GM19193 (cell line): ENCODE measurements around the gene EML1.

Experiments
- POLR2A ChIP-seq: IDR thresholded peaks from 4 replicates; pipeline ENCODE4 v1.6.1; 2011; ENCODE audit not compliant: insufficient read depth, insufficient read length; ENCODE audit errors: extremely low read depth

Gene EML1

GRCh38 chr14:99945732-99946651 lies 152.8 kb downstream of the EML1 start:
- no peak for TF ChIP-seq POLR2A

GRCh38 chr14:99946652-99947489 lies 153.7 kb downstream of the EML1 start:
- no peak for TF ChIP-seq POLR2A

GRCh38 chr14:99947695-99948094 lies 154.5 kb downstream of the EML1 start:
- TF ChIP-seq POLR2A, result no peak

DNA sequence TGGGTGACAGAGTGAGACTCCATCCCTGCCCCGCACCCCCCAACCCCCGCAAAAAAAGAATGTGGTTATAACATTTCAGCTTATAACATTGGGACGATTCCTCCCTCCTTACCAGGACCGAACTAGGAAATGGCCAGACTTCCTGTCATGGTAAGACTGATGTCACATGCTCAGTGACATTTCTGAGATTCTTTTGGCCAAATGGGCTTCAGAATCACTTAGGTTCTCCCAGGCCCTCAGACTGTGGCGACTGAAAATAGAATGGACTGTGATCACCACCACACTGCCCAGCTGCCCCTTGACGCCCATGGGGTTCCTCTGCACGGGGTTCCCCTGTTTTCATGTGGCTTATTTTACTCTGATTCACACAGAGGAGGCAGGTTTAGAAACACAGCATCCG lies 157.0 kb downstream of the EML1 start:
- TF ChIP-seq POLR2A, result no peak

GRCh38 chr14:99951085-99951484 lies 157.9 kb downstream of the EML1 start:
- TF ChIP-seq POLR2A, result no peak

- TF ChIP-seq POLR2A, result no peak
Observed at GRCh38 chr14:99952039-99952438, 158.8 kb downstream of the EML1 start.

GRCh38 chr14:99952453-99952852 lies 159.2 kb downstream of the EML1 start:
- no peak for TF ChIP-seq POLR2A

GRCh38 chr14:99955826-99956455 lies 162.7 kb downstream of the EML1 start:
- no peak for TF ChIP-seq POLR2A

DNA sequence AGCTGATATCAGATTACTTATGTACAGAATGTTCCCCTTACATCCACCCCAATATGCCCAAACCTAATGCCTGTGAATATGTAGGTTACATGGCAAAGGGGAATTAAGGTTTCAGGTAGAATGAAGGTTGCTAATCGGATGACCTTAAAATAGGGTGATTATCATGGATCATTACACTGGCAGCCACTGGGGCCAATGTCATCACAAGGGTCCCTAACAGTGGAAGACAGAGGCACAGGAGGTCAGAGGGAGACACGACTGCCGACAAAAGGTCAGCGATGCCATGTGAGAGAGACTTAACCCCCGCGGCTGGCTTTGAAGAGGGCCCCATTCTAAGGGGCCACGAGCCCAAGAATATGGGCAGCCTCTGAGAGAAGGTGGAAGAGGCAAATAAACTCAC lies 165.2 kb downstream of the EML1 start:
- no peak for TF ChIP-seq POLR2A

DNA sequence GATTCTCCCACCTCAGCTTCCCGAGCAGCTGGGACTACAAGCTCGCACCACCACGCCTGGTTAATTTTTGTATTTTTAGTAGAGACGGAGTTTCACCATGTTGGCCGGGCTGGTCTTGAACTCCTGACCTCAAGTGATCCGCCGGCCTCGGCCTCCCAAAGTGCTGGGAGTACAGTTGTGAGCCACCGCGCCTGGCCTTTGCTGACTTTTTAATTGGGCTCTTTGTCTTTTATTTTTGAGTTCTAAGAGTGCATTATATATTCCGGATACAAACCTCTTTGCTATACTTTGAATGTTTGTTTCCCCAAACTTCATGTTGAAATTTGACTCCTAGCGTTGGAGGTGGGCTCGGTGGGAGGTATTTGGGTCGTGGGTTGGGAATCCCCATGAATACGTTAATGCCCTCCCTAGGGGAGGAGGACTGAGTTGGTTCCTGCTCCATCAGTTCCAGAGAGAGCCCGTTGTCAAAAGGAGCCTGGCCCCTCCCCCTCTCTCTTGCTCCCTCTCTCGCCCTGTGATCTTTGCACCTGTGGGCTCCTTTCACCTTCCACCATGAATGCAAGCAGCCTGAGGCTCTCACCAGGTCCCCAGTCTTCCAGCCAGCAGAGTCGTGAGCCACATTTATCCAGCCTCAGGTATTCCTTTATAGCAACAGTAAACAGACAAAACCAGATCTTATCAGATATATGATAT lies 168.8 kb downstream of the EML1 start:
- TF ChIP-seq POLR2A, result no peak

DNA sequence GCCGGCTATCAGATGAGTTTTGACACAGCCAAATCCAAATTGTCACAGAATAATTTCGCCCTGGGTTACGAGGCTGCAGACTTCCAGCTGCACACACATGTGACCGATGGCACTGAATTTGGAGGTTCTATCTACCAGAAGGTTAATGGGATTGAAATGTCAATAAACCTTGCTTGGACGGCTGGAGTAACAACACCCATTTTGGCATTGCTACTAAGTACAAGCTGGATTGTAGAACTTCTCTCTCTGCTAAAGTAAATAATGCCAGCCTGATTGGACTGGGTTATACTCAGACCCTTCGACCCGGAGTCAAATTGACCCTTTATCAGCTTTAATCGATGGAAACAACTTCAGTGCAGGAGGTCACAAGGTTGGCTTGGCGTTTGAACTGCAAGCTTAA lies 171.8 kb downstream of the EML1 start:
- TF ChIP-seq POLR2A, result no peak

- no peak for TF ChIP-seq POLR2A
Observed at GRCh38 chr14:99966037-99966835, 173.0 kb downstream of the EML1 start.

DNA sequence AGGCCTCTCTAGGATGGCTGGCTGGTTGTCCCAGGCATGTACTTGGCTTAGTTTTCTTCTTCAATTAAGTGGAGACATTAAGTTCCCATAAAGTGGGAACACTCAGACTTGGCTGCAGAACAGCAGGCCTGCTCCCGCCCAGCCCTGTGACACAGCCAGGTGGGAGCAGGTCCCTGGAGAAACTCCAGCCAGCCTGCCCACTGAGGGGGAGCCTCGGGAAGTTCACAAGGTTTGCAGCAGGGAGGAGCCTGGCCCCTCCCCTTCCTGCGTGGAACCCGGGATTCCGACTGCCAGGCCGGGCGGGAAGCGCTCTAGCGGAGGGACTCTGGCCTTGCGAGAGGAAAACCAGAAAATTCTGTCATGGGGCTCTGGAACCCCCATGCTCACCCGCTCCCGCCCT lies 173.7 kb downstream of the EML1 start:
- no peak for TF ChIP-seq POLR2A
